NCI-H146 (cell line): Measurements from ENCODE around the gene EGLN1.

ENCODE experiments used
- DNase-seq: peaks from one replicate; lab custom pipeline; 2025; lab: John Stamatoyannopoulos, UW

Gene EGLN1

DNA sequence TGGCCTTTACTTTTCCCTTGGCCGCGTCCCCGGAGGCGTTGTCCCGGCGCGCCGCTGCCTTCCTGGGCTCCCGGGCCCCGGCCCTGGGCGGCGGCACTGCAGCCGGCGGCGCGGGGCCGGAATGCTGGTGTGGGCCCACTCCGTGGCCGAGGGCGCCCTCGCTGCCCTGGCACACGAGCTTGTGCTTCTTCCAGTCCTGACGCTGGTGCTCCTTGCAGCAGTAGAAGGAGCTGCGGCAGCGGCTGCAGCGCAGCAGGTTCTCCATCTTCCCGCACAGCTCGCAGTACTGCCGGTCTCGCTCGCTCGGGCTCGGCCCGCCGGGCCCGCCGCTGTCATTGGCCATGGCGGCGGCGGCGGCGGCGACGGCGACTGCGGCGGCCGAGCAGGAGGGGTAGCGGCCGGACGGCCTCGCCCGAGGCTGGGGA lies 529 bp downstream of the EGLN1 start:
- DNase-seq, result peak; percentile 71

DNA sequence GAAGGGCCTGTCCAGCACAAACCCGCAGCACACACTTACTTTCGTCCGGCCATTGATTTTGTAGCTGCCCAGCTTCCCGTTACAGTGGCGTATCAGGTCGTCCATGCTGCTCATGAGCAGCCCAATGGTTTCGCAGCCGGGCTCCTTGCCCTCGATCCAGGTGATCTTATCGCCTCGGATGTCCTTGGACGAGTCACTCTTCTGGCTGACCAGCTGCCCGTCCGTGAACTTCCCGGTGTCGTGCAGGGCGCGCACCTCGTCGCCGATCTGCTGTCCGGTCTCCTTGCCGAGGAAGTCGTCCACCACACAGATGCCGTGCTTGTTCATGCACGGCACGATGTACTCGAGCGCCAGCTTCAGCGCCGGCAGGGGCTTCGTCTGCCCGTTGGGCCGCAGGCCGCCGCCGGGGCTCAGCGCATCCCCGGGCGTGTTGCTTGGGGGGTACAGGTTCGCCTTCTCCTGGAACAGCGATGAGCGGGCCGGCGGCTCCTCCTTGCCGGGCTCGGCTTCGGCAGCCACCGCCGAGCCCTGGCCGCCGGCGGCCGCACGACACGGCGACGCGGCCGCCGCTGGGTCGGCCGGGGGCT lies 1.0 kb downstream of the EGLN1 start:
- DNase-seq, result peak; percentile 68

GRCh38 chr1:231420299-231420958 lies 1.7 kb downstream of the EGLN1 start:
- no peak for DNase-seq

GRCh38 chr1:231419738-231420298 lies 2.3 kb downstream of the EGLN1 start:
- DNase-seq, result peak; percentile 3

- no peak for DNase-seq
Measured at GRCh38 chr1:231419147-231419546, 2.9 kb downstream of the EGLN1 start.

- DNase-seq, result no peak
Measured at GRCh38 chr1:231418741-231419107, 3.4 kb downstream of the EGLN1 start.

- no peak for DNase-seq
Measured at GRCh38 chr1:231418101-231418740, 3.9 kb downstream of the EGLN1 start.

GRCh38 chr1:231417513-231417912 lies 4.6 kb downstream of the EGLN1 start:
- DNase-seq, result no peak

DNA sequence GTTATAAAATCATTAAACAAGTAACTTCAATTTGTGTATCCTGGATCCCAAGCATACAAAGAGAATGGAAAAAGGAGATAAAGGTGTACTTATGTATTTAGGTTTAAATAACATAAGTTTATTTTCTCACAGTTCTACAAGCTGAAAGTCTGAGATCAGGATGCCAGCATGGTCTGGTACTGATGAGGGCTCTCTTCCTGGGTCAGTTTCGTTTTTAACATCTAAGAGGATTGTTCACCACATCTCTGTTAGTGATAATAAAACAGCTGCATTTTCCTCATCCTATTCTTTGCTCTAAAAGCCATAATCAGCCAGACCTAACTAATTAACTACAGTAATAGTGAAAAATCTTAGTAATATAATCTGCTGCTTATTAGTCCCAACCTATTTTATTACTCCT lies 5.2 kb downstream of the EGLN1 start:
- DNase-seq, result no peak

DNA sequence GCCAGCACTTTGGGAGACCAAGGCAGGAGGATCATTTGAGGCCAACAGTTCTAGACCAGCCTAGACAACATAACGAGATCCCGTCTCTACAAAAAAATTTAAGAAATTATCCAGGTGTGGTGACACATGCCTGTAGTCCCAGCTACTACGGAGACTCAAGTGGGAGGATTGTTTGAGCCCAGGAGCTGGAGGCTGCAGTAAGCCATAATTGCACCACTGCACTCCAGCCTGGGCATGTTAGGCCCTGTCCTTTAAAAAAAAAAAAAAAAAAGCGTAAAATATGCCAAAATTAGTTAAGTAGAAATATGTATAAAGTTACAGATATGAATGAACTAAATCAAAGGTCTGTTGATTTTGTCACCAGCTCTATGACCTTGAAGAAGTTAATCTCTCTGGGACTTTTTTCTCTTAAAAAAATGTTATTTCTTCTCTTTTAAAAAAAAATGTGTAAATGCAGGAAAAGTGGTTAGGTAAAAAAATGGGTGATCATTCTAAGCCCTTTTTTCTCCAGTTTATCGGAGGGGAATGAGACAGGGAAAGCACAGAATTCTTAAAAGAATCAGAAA lies 7.0 kb downstream of the EGLN1 start:
- DNase-seq, result no peak

DNA sequence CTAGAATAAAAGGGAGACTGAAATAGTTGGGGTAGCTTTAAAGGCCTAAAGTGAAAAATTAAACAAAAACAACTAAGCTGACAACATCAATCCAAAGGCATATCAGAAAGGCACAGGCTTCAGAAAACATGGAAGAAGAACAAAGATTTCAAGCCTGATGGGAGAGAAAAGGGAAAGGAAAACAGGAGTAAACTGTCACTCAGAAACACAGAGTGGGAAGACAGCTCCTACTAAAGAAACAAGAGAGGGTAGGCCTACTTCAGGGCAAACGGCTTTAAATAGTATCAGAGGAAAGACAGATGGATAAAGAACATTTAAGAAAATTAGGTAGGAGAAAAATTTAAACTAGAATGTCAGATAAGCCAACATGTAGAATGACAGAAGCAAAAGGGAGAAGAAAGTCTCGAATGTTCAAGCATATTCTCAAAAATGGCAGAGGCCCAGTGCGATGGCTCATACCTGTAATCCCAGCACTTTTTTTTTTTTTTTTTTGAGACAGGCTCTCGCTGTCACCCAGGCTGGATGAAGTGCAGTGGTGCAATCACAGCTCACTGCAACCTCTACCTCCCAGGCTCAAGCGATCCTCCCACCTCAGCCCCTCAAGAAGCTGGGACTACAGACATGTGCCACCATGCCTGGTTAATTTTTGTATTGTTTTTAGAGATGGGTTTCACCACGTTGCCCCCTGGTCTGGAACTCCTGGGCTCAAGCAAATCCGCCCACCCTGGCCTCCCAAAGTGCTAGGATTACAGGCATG lies 7.6 kb downstream of the EGLN1 start:
- DNase-seq, result no peak

DNA sequence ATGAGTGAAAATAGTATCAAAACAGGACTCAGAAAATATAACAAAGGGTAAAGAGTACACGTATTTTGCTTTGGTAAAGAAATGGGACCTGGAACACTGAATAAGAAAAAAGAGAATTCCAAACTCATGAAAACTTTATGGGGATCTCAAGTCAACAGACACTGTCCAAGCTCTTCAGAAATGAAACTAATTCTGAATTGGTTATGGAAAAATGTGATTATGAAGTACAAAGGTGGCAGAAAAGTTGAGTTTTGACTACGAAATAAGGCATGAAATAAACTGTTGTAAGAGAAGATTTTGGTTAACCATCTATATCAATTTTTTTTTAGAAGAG lies 8.4 kb downstream of the EGLN1 start:
- no peak for DNase-seq

GRCh38 chr1:231411036-231411531 lies 11.0 kb downstream of the EGLN1 start:
- no peak for DNase-seq

- DNase-seq, result no peak
Measured at GRCh38 chr1:231410036-231410612, 12.0 kb downstream of the EGLN1 start.

GRCh38 chr1:231408528-231409094 lies 13.5 kb downstream of the EGLN1 start:
- no peak for DNase-seq

DNA sequence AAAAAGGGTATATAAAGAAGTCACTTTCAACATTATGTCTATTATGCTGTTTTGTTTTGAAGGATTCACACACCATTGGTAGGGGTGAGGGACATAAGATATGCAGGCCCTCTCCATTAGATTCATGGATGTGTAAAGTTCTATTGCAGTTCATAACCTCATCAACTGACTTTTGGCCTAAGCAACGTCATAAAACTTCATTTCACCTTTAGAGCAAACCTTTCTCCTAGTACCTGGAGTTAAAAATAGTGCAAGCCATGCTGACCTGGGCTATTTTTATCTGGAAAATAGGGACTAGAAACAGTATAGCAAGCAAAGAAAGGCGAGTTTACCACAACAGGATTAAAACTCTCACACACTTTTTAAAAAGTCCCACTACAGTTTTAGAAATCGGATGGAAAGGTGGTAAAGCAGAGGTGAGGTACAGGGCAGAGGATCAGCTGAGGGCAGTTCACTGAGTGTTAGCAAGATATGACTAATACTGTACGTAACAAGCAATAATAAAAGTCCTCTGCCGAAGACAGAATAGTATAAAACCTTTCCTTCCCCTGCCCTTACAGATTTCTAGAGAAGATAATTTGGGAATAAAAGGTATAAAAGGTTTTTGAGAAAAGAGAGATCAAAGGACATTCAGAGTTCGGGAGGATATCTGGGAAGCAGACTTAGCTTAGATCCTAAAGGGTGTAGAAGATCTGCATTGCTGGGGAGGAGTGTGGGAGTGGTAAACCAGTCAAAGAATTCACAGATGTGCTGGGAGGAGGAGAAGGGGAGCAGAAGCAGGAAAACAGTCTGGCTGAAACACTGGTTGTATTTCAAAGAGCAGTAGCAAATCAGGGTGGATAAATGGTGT lies 14.3 kb downstream of the EGLN1 start:
- DNase-seq, result no peak

DNA sequence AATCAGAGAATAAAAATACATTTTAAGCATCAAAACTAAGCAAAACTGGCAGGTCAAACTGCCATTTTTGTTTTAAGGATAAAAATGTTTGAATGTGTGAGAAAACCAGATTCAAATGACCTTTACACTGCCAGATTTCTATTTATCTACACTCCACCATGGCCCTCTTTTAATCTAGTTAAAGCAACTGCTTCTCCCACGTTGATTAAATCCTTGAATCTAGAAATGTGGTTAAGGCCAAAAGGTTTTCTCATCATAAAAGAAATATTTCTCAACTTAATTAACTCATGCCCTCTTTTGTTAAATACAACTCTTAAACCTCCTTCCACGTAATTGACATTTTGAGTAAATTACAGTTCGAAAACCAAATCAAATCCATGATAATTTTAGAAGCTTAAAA lies 15.0 kb downstream of the EGLN1 start:
- no peak for DNase-seq

GRCh38 chr1:231404318-231404717 lies 17.8 kb downstream of the EGLN1 start:
- no peak for DNase-seq

- DNase-seq, result no peak
Measured at GRCh38 chr1:231401478-231401877, 20.6 kb downstream of the EGLN1 start.

DNA sequence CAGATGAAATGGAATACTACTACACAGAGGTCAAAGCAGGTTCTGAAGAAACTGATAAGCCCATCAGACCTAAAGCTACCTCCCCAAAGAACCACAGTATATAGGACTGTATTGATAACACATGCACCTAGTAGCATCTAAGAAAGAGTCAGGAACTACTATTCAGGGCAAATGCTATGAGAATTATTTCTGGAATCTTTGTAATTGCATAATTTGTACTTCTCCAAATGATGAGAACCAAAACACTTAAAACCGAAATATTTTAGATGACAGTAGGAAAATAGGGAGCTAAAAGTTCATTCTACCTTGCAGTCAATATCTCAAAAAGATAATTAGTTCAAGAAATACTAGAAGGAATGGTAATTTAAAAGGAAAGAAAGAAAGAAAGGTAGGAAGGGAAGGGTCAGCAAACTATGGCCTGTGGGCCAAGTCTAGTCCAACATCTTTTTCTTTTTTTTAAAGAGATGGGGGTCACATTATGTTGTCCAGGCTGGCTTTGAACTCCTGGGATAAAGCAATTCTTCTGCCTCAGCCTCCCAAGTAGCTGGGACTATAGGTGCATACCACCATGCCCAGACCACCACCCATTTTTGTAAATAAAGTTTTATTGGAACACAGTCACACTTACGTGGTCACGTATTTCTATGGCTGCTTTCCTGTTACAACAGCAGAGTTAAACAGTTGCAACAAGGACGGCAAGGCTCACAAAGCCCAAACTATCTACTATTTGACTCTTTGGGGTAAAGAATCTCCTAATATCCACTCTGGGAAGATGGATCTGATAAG lies 24.0 kb downstream of the EGLN1 start:
- no peak for DNase-seq
